ENCODE measurements around the gene CEND1.

Gene CEND1

GRCh38 chr11:788009-788640 is 1.8 kb downstream of the CEND1 start:
- no peak for TF ChIP-seq SIN3A (IDR thresholded peaks at IDR 0.05; ENCODE audit: borderline replicate concordance, insufficient read depth, low read length)
- no peak for TF ChIP-seq TAF1 (IDR thresholded peaks at IDR 0.05; ENCODE audit: borderline replicate concordance, insufficient read depth, low read length)
- TF ChIP-seq POLR2AphosphoS5 (IDR thresholded peaks at IDR 0.05; ENCODE audit: low read depth, low read length) = no peak
- no peak for TF ChIP-seq REST (IDR thresholded peaks at IDR 0.05; ENCODE audit: insufficient read depth in 1 of 2, low read depth in 2 of 2, low read length in 2 of 2)
- TF ChIP-seq FOXP2 (optimal IDR thresholded peaks at IDR 0.05; ENCODE audit: borderline replicate concordance, extremely low read depth, extremely low read length, insufficient read depth) = no peak

- TF ChIP-seq SIN3A (IDR thresholded peaks at IDR 0.05; ENCODE audit: borderline replicate concordance, insufficient read depth, low read length) (no peak), REST (IDR thresholded peaks at IDR 0.05; ENCODE audit: insufficient read depth in 1 of 2, low read depth in 2 of 2, low read length in 2 of 2) (no peak), POLR2AphosphoS5 (IDR thresholded peaks at IDR 0.05; ENCODE audit: low read depth, low read length) (no peak)
These were observed 2.7 kb downstream of the CEND1 start for GRCh38 chr11:787084-787675.

- TF ChIP-seq FOXP2 (optimal IDR thresholded peaks at IDR 0.05; ENCODE audit: borderline replicate concordance, extremely low read depth, extremely low read length, insufficient read depth) (no peak), TAF1 (IDR thresholded peaks at IDR 0.05; ENCODE audit: borderline replicate concordance, insufficient read depth, low read length) (no peak), SIN3A (IDR thresholded peaks at IDR 0.05; ENCODE audit: borderline replicate concordance, insufficient read depth, low read length) (no peak), POLR2AphosphoS5 (IDR thresholded peaks at IDR 0.05; ENCODE audit: low read depth, low read length) (no peak), REST (IDR thresholded peaks at IDR 0.05; ENCODE audit: insufficient read depth in 1 of 2, low read depth in 2 of 2, low read length in 2 of 2) (no peak)
These were observed 3.4 kb downstream of the CEND1 start for GRCh38 chr11:786235-787083.

- no peak for TF ChIP-seq SIN3A (IDR thresholded peaks at IDR 0.05; ENCODE audit: borderline replicate concordance, insufficient read depth, low read length)
- TF ChIP-seq POLR2AphosphoS5 (IDR thresholded peaks at IDR 0.05; ENCODE audit: low read depth, low read length) = no peak
- TF ChIP-seq TAF1 (IDR thresholded peaks at IDR 0.05; ENCODE audit: borderline replicate concordance, insufficient read depth, low read length) = no peak
- no peak for TF ChIP-seq FOXP2 (optimal IDR thresholded peaks at IDR 0.05; ENCODE audit: borderline replicate concordance, extremely low read depth, extremely low read length, insufficient read depth)
- no peak for TF ChIP-seq REST (IDR thresholded peaks at IDR 0.05; ENCODE audit: insufficient read depth in 1 of 2, low read depth in 2 of 2, low read length in 2 of 2)
These were observed 6.3 kb downstream of the CEND1 start for GRCh38 chr11:783581-784015.

All from PFSK-1 (cell line).